GM18517 (cell line): Measurements from ENCODE around the gene CEP250.

Source experiments
- ATAC-seq: cut with Tn5 transposase; IDR thresholded peaks from one replicate; pipeline ENCODE4 v1.9.1; 2021; ENCODE audit warnings: mild to moderate bottlenecking, moderate library complexity; ENCODE audit not compliant: unreplicated experiment

CEP250 gene

DNA sequence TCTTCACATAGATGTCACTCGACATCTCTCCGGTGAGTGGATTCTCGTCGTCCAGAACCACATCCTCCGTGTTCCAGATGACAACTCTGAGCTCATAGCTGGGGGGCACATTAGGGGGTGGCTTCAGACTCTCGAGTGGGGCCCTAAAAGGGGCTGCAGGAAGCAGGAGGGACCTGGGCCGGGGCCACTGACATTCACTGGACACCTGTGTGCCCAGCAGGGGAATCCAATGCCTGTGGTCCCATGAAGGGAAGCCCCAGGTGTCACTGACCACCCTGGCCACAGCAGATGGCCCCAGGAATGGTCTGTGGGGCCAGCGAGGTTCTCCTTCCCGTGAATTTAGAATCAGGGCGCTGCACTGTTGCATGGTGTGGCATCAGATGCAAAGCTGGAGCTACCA lies 105.1 kb downstream of the CEP250 start:
- no peak for ATAC-seq

DNA sequence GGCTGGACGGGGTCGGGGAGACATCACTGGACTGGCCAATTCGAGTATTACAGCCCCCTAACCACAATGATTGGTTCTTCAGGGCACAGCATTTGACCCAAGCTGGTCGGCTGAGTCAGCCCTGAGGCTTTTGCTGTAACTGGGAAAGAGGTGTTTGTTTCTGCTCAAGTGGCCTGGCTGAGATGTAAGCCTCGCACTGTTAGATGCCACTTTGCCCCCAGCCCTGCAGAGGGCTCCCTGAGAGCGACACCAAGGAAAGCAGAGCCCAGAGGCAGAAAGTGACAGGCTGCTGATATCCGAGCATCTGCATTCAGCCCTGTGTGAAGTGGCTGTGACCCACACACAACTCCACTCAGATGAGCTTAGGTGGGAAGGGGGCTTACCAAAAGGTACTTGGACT lies 105.9 kb downstream of the CEP250 start:
- ATAC-seq: no peak

DNA sequence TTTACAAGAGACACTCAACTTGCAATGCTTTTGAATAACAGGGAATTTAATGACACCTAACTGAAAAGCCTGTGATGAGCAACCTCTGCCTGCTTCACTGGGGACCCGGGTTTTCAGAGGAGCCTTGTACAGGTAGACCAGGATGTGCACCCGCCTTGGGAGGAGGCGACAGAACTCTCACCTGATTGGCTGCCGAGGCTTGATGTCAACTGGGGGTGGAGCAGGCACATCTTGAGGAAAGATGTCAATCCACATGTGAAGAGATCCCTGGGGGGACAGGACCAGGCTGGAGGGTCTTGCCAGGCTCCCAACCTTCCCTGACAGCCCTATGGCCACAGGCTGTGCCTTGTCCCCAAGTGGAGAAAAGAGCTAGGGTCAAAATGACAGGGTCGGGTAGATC lies 106.3 kb downstream of the CEP250 start:
- ATAC-seq: no peak

DNA sequence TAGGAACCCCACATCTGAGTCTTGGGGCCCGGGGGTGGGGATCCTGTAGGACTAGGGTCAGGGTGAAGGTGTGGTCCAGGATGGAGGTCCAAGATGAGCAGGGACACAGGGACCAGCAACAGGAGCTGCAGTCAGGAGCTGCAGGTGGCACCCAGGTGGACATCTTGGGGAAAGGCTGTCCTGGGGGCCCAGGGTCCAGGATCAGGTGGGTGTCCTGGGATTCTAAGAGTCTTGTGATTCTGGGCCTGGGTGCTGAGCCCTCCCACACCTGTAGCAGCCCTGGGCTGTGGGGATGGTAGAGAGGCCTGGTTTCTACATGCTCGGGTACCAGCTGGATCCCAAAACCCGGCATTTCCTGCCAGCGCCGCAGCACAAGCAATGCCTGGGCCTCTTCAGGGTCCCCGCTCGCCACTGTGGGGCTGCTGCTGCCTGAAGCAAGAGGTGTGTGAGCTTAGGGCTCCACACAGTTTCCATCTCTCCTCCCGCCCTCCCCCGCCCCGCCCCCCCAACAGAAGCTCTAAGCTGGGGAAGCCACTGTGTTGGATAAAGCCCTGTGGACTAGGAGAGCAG lies 107.2 kb downstream of the CEP250 start:
- ATAC-seq: no peak

DNA sequence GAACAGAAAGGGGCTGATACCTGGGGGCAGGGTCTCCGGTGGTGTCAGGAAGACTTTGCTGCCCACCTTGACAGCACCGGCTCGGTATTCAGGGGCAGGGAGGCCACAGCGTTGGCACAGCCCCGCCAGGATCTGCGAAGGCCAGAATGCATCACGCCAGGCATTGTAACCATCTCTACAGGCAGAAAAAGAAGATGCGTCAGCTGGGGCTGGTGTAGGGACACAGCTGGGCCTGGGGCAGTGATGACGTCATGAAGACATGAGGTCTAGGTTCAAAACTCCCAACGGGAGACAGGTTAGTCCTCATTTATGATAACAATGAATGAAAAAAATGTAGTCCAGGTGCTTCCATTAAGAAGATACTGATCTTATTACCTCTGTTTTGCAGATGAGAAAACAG lies 108.4 kb downstream of the CEP250 start:
- no peak for ATAC-seq

DNA sequence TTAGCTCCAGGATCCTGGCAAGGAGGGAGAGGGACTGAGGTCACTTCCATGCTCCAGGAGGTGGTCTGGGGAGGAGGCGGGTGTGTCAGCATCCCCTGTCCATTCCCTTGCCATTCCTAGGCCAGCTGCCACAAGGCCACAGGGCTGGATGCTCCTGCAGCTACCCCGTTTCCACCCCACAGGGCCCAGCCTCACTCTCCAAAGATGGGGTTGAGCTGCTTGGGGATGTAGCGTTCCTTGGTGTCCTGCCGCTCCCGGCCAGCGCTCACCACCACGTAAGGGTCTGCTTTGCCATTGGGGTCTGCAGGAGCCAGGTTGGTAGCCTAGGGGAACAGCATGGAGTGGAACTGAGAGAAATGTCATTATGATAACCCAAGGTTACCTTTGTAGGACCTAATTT lies 109.5 kb downstream of the CEP250 start:
- no peak for ATAC-seq

DNA sequence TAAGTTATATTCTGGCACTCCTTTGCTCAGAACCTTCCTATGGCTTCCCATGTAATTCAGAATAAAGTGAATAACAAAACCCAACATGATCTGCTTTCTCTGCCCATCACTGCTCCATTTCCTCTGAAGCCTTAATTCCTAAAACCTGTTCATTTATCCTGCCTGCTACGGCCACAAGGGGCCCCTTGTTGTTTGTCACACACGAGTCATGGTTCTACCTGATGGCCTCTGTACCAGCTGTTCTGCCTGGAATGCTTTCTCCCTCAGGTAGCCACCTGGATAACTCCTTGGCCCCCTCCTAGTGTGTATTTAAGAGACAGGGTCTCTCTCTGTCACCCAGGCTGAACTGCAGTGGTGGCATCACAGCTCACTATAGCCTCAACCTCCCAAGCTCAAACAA lies 113.2 kb downstream of the CEP250 start:
- no peak for ATAC-seq
